HepG2 (cell line): Measurements from ENCODE around the gene LIME1. TPM values are rescaled to one million over a fixed set of nuclear protein-coding genes. Genes with fewer than 3 reads are reported as not detected.

Source experiments
- AGO1 ChIP-seq: fragments of 200-400 bp; formaldehyde crosslinking; IDR thresholded peaks from 2 replicates; pipeline ENCODE4 v1.6.1; 2017; ENCODE audit warnings: mild to moderate bottlenecking, low read depth, low read length, moderate library complexity; ENCODE audit not compliant: poor library complexity, severe bottlenecking
- NKX3-1 ChIP-seq: sonication (generic); formaldehyde crosslinking; IDR thresholded peaks from 2 replicates; pipeline ENCODE4 v1.5.0; 2020; ENCODE audit warnings: missing genetic modification reagents
- STAT6 ChIP-seq: sonication (generic); formaldehyde crosslinking; IDR thresholded peaks from 2 replicates; pipeline ENCODE4 v1.4.0; 2020; ENCODE audit warnings: missing genetic modification reagents, mild to moderate bottlenecking, borderline replicate concordance
- UBTF ChIP-seq: sonication (generic); formaldehyde crosslinking; IDR thresholded peaks from 2 replicates; pipeline ENCODE4 v1.4.0; 2020; ENCODE audit warnings: mild to moderate bottlenecking, missing genetic modification reagents
- ZBTB40 ChIP-seq, 2 experiments: fragments of 450-650 bp in 1 of 2; sonication (generic) in 1 of 2; formaldehyde crosslinking in 1 of 2; IDR thresholded peaks; 2 replicates each; pipeline versions ENCODE4 v1.6.1 to v1.8.0; 2016 to 2022; ENCODE audit warnings: antibody characterized with exemption in 1 of 2, mild to moderate bottlenecking in 1 of 2, missing genetic modification reagents in 1 of 2
- ZNF101 ChIP-seq: sonication (generic); formaldehyde crosslinking; IDR thresholded peaks from 2 replicates; pipeline ENCODE4 v1.4.0; 2020; ENCODE audit warnings: mild to moderate bottlenecking, low read depth, missing genetic modification reagents, borderline replicate concordance
- ZNF335 ChIP-seq: sonication (generic); formaldehyde crosslinking; IDR thresholded peaks from 2 replicates; pipeline ENCODE4 v1.4.0; 2020; ENCODE audit warnings: missing genetic modification reagents
- ZNF468 ChIP-seq: sonication (generic); formaldehyde crosslinking; IDR thresholded peaks from 2 replicates; pipeline ENCODE4 v1.8.0; 2022; ENCODE audit warnings: mild to moderate bottlenecking, moderate library complexity, missing genetic modification reagents
- ZNF580 ChIP-seq: IDR thresholded peaks from 2 replicates; pipeline ENCODE4 v1.6.1; 2016; ENCODE audit warnings: low read depth, borderline replicate concordance
- ZSCAN5A ChIP-seq: sonication (generic); formaldehyde crosslinking; IDR thresholded peaks from 2 replicates; pipeline ENCODE4 v1.8.0; 2022; ENCODE audit warnings: mild to moderate bottlenecking, missing genetic modification reagents, borderline replicate concordance
- polyA plus RNA-seq, 8 experiments: library from polyadenylated mRNA; depleted of rRNA in 3 of 8; stranded (reverse) in 7 of 8; unstranded in 1 of 8; fragments of >200 nt; fragmentation: Illumina TruSeq in 4 of 8; extraction: Trizol in 4 of 8; gene quantifications; 2 replicates each; pipeline versions ENCODE4 v1.2.1 to v1.2.3, GENCODE V29; 2011 to 2016; ENCODE audit warnings: low read depth in 4 of 8, missing spikeins in 1 of 8, mixed read lengths in 1 of 8; ENCODE audit not compliant: insufficient read depth in 1 of 8
- total RNA-seq, 5 experiments: library from RNA; depleted of rRNA; stranded (reverse); fragments of >200 nt; fragmentation: Illumina TruSeq; extraction: Trizol; gene quantifications; 2 replicates each; pipeline ENCODE4 v1.2.3, GENCODE V29; 2016; ENCODE audit warnings: low read depth in 1 of 5

LIME1 gene
- total and polyA plus RNA-seq, 2 of the 13 experiments (the other 11 are each of a cell fraction or from before 2014, with no cell fraction given), result 13.0 to 61.5 TPM

- TF ChIP-seq ZBTB40 (IDR thresholded peaks at IDR 0.05) (no peak), ZBTB40 (CRISPR knock-in tag; IDR thresholded peaks at IDR 0.05) (no peak), NKX3-1 (CRISPR knock-in tag) (no peak), ZNF580 (CRISPR knock-in tag) (no peak), ZNF468 (CRISPR knock-in tag) (no peak), ZNF101 (CRISPR knock-in tag) (no peak), ZNF335 (CRISPR knock-in tag) (no peak), UBTF (CRISPR knock-in tag) (no peak), ZSCAN5A (CRISPR knock-in tag) (no peak), AGO1 (peak; percentile 41), STAT6 (no peak)
Measured at GRCh38 chr20:63735859-63736718, at the start of gene LIME1 (continued).
